ENCODE results near the gene ATP8B1.

DNA sequence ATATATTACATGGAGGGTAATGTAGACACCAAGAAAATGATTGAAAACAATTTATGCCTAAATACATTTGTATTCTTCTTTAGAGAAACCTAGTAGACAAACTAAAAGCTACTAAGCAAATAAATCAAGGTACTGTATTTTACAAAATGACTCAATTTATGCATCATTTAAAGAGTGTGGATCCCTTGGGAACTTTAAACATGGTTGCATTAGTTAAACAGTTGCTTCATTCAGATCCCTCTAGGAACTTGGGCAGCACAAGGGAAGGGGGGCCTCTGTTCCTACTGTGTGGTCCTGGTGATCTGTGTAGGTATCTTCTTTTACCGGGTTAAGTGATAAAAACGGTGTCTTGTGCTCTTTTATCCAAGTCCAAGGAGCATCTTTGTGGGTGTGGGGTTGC lies 31.5 kb upstream of the ATP8B1 start:
- TF ChIP-seq, protein P1, sequence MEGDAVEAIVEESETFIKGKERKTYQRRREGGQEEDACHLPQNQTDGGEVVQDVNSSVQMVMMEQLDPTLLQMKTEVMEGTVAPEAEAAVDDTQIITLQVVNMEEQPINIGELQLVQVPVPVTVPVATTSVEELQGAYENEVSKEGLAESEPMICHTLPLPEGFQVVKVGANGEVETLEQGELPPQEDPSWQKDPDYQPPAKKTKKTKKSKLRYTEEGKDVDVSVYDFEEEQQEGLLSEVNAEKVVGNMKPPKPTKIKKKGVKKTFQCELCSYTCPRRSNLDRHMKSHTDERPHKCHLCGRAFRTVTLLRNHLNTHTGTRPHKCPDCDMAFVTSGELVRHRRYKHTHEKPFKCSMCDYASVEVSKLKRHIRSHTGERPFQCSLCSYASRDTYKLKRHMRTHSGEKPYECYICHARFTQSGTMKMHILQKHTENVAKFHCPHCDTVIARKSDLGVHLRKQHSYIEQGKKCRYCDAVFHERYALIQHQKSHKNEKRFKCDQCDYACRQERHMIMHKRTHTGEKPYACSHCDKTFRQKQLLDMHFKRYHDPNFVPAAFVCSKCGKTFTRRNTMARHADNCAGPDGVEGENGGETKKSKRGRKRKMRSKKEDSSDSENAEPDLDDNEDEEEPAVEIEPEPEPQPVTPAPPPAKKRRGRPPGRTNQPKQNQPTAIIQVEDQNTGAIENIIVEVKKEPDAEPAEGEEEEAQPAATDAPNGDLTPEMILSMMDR (IDR thresholded peaks at IDR 0.05): no peak
- no peak for TF ChIP-seq POLR2A (IDR thresholded peaks at IDR 0.05)
